ENCODE data around the gene PA2G4. TPM values are rescaled to one million over a fixed set of nuclear protein-coding genes. Genes with fewer than 3 reads are reported as not detected.
A peak's percentile ranks its signal among the peaks of the same experiment; 100 is the strongest.
"Not testable (repeated sequence)": the region's sequence is repeated elsewhere in the genome, so short reads cannot be mapped to it uniquely, and the experiment has no call there.

PA2G4 gene
- total RNA-seq, 2 donors from 2014 or later = 59.6 to 80.9 TPM

GRCh38 chr12:56087220-56087619, 17.1 kb upstream of the PA2G4 start:
- ATAC-seq (peak; percentile 92), DNase-seq (peak; percentile 91 to 94)
- intact Hi-C loops (cut with DNase I, micrococcal nuclease) = no loop called here

- DNase-seq (no peak), ATAC-seq (no peak)
- intact Hi-C loops (cut with DNase I, micrococcal nuclease) = no loop called here
These were observed 6.6 kb upstream of the PA2G4 start for GRCh38 chr12:56097738-56098137.

GRCh38 chr12:56098592-56098991, 5.8 kb upstream of the PA2G4 start:
- no peak for ATAC-seq
- intact Hi-C loops (cut with DNase I, micrococcal nuclease) = no loop called here

GRCh38 chr12:56099787-56100186, 4.6 kb upstream of the PA2G4 start:
- DNase-seq (no peak), ATAC-seq (no peak)
- intact Hi-C loops (cut with DNase I, micrococcal nuclease) = no loop called here

More at GRCh38 chr12:56098592-56098991, 5.8 kb upstream of the PA2G4 start:
- no peak for DNase-seq

GRCh38 chr12:56101045-56101444, 3.3 kb upstream of the PA2G4 start:
- ATAC-seq (no peak), DNase-seq (no peak)
- intact Hi-C loops (cut with DNase I, micrococcal nuclease) = no loop called here

- DNase-seq (no peak), ATAC-seq (no peak)
- intact Hi-C loops (cut with DNase I, micrococcal nuclease) = no loop called here
These were observed 1.7 kb upstream of the PA2G4 start for GRCh38 chr12:56102683-56103065.

GRCh38 chr12:56103066-56103711, 1.2 kb upstream of the PA2G4 start:
- intact Hi-C loops (cut with DNase I, micrococcal nuclease) = no loop called here
- ATAC-seq = no peak
- DNase-seq = no peak

- intact Hi-C loops (cut with DNase I, micrococcal nuclease) = no loop called here
- no peak for ATAC-seq
- DNase-seq = no peak
These were observed 593 bp upstream of the PA2G4 start for GRCh38 chr12:56103823-56104108.

GRCh38 chr12:56104815-56105608, 653 bp downstream of the PA2G4 start:
- intact Hi-C loops (cut with DNase I, micrococcal nuclease) = no loop called here
- DNase-seq (peak in 1 of 2 donors; percentile 57), ATAC-seq (peak; percentile 30)

- intact Hi-C loops (cut with DNase I, micrococcal nuclease) = no loop called here
- ATAC-seq (no peak), DNase-seq (no peak)
These were observed 1.2 kb downstream of the PA2G4 start for GRCh38 chr12:56105609-56105902.

- intact Hi-C loops (cut with DNase I, micrococcal nuclease) = no loop called here
- DNase-seq (no peak), ATAC-seq (no peak)
These were observed 2.9 kb downstream of the PA2G4 start for GRCh38 chr12:56107242-56107641.

GRCh38 chr12:56110571-56110970, 6.2 kb downstream of the PA2G4 start:
- no peak for ATAC-seq
- intact Hi-C loops (cut with DNase I, micrococcal nuclease) = no loop called here
- DNase-seq = no peak

- ATAC-seq (no peak), DNase-seq (no peak)
- intact Hi-C loops (cut with DNase I, micrococcal nuclease) = no loop called here
These were observed 9.7 kb downstream of the PA2G4 start for GRCh38 chr12:56114084-56114483.

- intact Hi-C loops (cut with DNase I, micrococcal nuclease) = no loop called here
These were observed 11.0 kb downstream of the PA2G4 start for GRCh38 chr12:56115329-56115728.

GRCh38 chr12:56116267-56117081, 12.1 kb downstream of the PA2G4 start, which contains the start of gene RPL41:
Gene RPL41, plus strand, starts transcription at chr12:56116633.
- DNase-seq (peak; percentile 93 to 98), ATAC-seq (peak; percentile 69)
- intact Hi-C loops (cut with DNase I, micrococcal nuclease) = no loop called here

More at GRCh38 chr12:56115329-56115728, 11.0 kb downstream of the PA2G4 start:
- ATAC-seq = no peak
- DNase-seq = no peak

- intact Hi-C loops (cut with DNase I, micrococcal nuclease); ATAC-seq; DNase-seq: not testable (repeated sequence)
These were observed 12.8 kb downstream of the PA2G4 start for GRCh38 chr12:56117082-56117706.

GRCh38 chr12:56117778-56118687, 13.7 kb downstream of the PA2G4 start, which contains the start of gene ZC3H10:
Gene ZC3H10, plus strand, starts transcription at chr12:56118266. Its CDS starts 2,297 bp downstream, at chr12:56120563.
- DNase-seq (peak; percentile 97 to 100), ATAC-seq (peak; percentile 78)
- intact Hi-C loops (cut with DNase I, micrococcal nuclease) = no loop called here

GRCh38 chr12:56118688-56119357, 14.5 kb downstream of the PA2G4 start:
- intact Hi-C loops (cut with DNase I, micrococcal nuclease) = no loop called here
- ATAC-seq = peak; percentile 4
- no peak for DNase-seq
